Heart left ventricle (tissue), 13 donors: ENCODE results near the gene THNSL1.

Source experiments
- CTCF ChIP-seq, 12 donors: fragments of 200-600 bp; sonication (generic) in 4 of 12; IDR thresholded peaks; one replicate each; pipeline versions ENCODE4 v1.5.0 to v1.8.0; 2018 to 2022; ENCODE audit warnings: antibody characterized with exemption in 12 of 12, mild to moderate bottlenecking in 5 of 12
- POLR2A ChIP-seq, 2 donors: fragments of 450-650 bp; IDR thresholded peaks; one replicate each; pipeline ENCODE4 v1.6.1; 2017; ENCODE audit warnings: antibody characterized with exemption in 2 of 2, mild to moderate bottlenecking in 2 of 2, moderate library complexity in 2 of 2
- donor health status: ischemic (EF 13 %, LVEDD 7.1; RV severe dilation, severe dysfunction).
- donor health status: DM: no; HTN: yes; CAD: no.
- donor health status: DM: no; HTN: no; CAD: no.
- donor health status: ischemic (EF 25% LVEDD 6.9; RV normal size, moderate dysfunction).
- donor health status: ischemic (EF 25% LVEDD 5.7; RV mildly dilated, moderate dysfunction).
- donor health status: ischemic (EF 35%, LVEDD 5.7; RV mildly dilated, moderate dysfunction).
- donor health status: nonischemic (EF 11% LVEDD 7.7; RV severe dilation, severe dysfunction).
- donor health status: DM: yes; HTN: yes; CAD: no.
- donor health status: PGD.
- donor health status: ischemic (EF 29% LVEDD 5.4; RV normal size, mild dysfunction).
- donor health status: nonischemic (EF 23%, LVEDD 6.1; RV moderate dilation, normal function).

DNA sequence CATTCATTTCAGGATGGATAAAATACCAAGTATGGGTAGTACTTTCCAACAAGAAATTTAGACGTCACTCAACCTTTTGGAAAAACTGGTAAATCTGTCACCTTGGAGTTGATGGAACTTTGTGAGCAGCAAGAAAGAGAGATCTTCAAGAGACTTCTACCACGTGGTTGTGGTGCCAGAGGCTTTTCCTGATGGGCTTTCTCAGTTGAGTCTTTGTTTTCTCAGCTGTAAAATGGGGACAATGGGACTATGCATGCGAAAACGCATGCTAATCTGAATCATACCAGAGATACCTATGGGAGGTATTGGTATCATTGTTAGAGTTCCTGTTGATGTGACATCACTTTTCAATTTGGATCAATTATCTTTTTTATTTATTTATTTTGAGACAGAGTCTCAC is 59.4 kb downstream of the THNSL1 start:
- no peak for TF ChIP-seq CTCF (IDR thresholded peaks at IDR 0.05)
- TF ChIP-seq POLR2A (IDR thresholded peaks at IDR 0.05), result no peak
